HEK293 (cell line): ENCODE results near the gene NKX6-1.

Source experiments
- CTCF ChIA-PET: fragments of 350-600 bp; formaldehyde crosslinking; extraction: SDS; loops from one replicate; lab custom pipeline; 2021; ENCODE audit warnings: antibody characterized with exemption; lab: Yijun Ruan, JAX
- POLR2A ChIA-PET: fragments of 300-600 bp; formaldehyde crosslinking; extraction: SDS; loops from one replicate; lab custom pipeline; 2020; ENCODE audit warnings: antibody characterized with exemption, inconsistent platforms; lab: Yijun Ruan, JAX
- H3K27ac ChIP-seq: fragments of 200-500 bp; sonication (Bioruptor generic); 2 replicates; pipeline ENCODE4 v1.5.1; 2014; ENCODE audit warnings: low read depth, low read length, control low read depth, inconsistent platforms; ENCODE audit errors: extremely low read depth
- H3K36me3 ChIP-seq, 2 experiments: fragments of 200-500 bp in 1 of 2; sonication (Bioruptor generic) in 1 of 2; 1 replicate in 1 of 2; 2 replicates in 1 of 2; pipeline ENCODE4 v1.5.1; 2014 to 2017; ENCODE audit warnings: inconsistent platforms in 2 of 2, low read length in 2 of 2; ENCODE audit not compliant: control insufficient read depth in 2 of 2, insufficient read depth in 1 of 2
- H3K4me1 ChIP-seq: fragments of 200-500 bp; sonication (Bioruptor generic); 2 replicates; pipeline ENCODE4 v1.5.1; 2014; ENCODE audit warnings: mild to moderate bottlenecking, low read length, inconsistent platforms; ENCODE audit not compliant: control insufficient read depth, insufficient read depth
- H3K4me3 ChIP-seq: 2 replicates; pipeline ENCODE4 v1.5.1; 2011; ENCODE audit warnings: low read depth, mild to moderate bottlenecking, control low read depth, low read length, moderate library complexity
- H3K9me3 ChIP-seq: fragments of 200-500 bp; sonication (Bioruptor generic); 2 replicates; pipeline ENCODE4 v1.5.1; 2014; ENCODE audit warnings: low read depth, low read length, inconsistent platforms; ENCODE audit not compliant: control insufficient read depth, insufficient read depth
- OSR2 ChIP-seq: fragments of 450-650 bp; formaldehyde crosslinking; IDR thresholded peaks from 2 replicates; pipeline ENCODE4 v1.5.1; 2016; ENCODE audit warnings: missing biosample characterization, missing genetic modification characterization
- REPIN1 ChIP-seq: fragments of 450-650 bp; formaldehyde crosslinking; IDR thresholded peaks from 2 replicates; pipeline ENCODE4 v1.5.1; 2017; ENCODE audit warnings: missing biosample characterization, missing genetic modification characterization, low read depth
- SCRT2 ChIP-seq: fragments of 450-650 bp; formaldehyde crosslinking; IDR thresholded peaks from 2 replicates; pipeline ENCODE4 v1.5.1; 2016; ENCODE audit warnings: missing biosample characterization, missing genetic modification characterization
- ZNF146 ChIP-seq: fragments of 450-650 bp; formaldehyde crosslinking; IDR thresholded peaks from 2 replicates; pipeline ENCODE4 v1.5.1; 2016; ENCODE audit warnings: missing biosample characterization, missing genetic modification characterization
- ZNF239 ChIP-seq: fragments of 450-650 bp; formaldehyde crosslinking; IDR thresholded peaks from 2 replicates; pipeline ENCODE4 v1.5.1; 2016; ENCODE audit warnings: missing biosample characterization, missing genetic modification characterization
- ZNF248 ChIP-seq: fragments of 450-650 bp; formaldehyde crosslinking; IDR thresholded peaks from 2 replicates; pipeline ENCODE4 v1.5.1; 2017; ENCODE audit warnings: missing biosample characterization, missing genetic modification characterization
- ZNF404 ChIP-seq: fragments of 450-650 bp; formaldehyde crosslinking; IDR thresholded peaks from 2 replicates; pipeline ENCODE4 v1.5.1; 2017; ENCODE audit warnings: missing biosample characterization, missing genetic modification characterization
- ZNF514 ChIP-seq: fragments of 450-650 bp; formaldehyde crosslinking; IDR thresholded peaks from 2 replicates; pipeline ENCODE4 v1.5.1; 2016; ENCODE audit warnings: missing biosample characterization, missing genetic modification characterization
- ZNF610 ChIP-seq: fragments of 450-650 bp; formaldehyde crosslinking; IDR thresholded peaks from 2 replicates; pipeline ENCODE4 v1.5.1; 2016; ENCODE audit warnings: missing biosample characterization, missing genetic modification characterization, borderline replicate concordance
- ZNF626 ChIP-seq: fragments of 450-650 bp; sonication (Bioruptor Pico); formaldehyde crosslinking; IDR thresholded peaks from 2 replicates; pipeline ENCODE4 v1.5.1; 2018; ENCODE audit warnings: missing biosample characterization, missing genetic modification characterization, inconsistent platforms
- ZNF654 ChIP-seq: fragments of 450-650 bp; formaldehyde crosslinking; IDR thresholded peaks from 2 replicates; pipeline ENCODE4 v1.5.1; 2016; ENCODE audit warnings: low read depth, missing biosample characterization, missing genetic modification characterization
- ZNF701 ChIP-seq: fragments of 450-650 bp; formaldehyde crosslinking; IDR thresholded peaks from 2 replicates; pipeline ENCODE4 v1.5.1; 2016; ENCODE audit warnings: missing biosample characterization, missing genetic modification characterization
- ZNF76 ChIP-seq: fragments of 450-650 bp; formaldehyde crosslinking; IDR thresholded peaks from 2 replicates; pipeline ENCODE4; 2016; ENCODE audit warnings: low read depth, missing biosample characterization, missing genetic modification characterization, borderline replicate concordance
- ZNF776 ChIP-seq: fragments of 450-650 bp; formaldehyde crosslinking; IDR thresholded peaks from 2 replicates; pipeline ENCODE4 v1.5.0; 2017; ENCODE audit warnings: missing biosample characterization, missing genetic modification characterization, borderline replicate concordance
- TF ChIP-seq, protein P1 (sequence below): fragments of 450-650 bp; formaldehyde crosslinking; IDR thresholded peaks from 2 replicates; pipeline ENCODE4; 2016; ENCODE audit warnings: missing biosample characterization, missing genetic modification characterization
- TF ChIP-seq, protein P2 (sequence below): fragments of 450-650 bp; formaldehyde crosslinking; IDR thresholded peaks from 2 replicates; pipeline ENCODE4 v1.5.1; 2017; ENCODE audit warnings: missing biosample characterization, missing genetic modification characterization
- TF ChIP-seq, protein P3 (sequence below): fragments of 450-650 bp; formaldehyde crosslinking; IDR thresholded peaks from 2 replicates; pipeline ENCODE4 v1.5.1; 2016; ENCODE audit warnings: missing biosample characterization, missing genetic modification characterization

Gene NKX6-1

DNA sequence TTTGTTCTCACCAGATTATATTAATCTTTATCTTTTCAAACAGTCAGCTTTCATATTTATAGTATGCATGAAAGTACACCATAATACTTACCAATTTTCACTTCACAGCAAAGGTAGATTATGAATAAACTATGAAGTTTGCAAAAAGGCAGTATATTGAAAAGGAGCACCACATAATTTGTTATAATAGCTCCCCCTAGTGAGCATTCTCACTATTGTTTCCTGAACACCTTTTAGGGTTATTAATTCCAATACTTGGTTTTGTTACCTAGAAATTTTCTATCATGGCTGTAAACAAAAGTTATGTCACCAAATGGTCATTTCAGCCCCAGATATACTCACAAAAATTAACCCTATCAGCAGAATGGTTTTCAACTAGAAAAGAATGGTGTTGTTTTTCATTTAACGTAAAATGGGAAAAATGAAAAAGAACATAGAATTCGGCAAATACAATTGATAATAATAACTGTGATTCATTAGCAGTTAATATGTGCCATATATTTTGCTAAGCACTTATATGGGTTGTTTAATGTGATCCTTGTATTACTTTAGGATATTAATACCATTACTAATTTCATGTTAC is 30.2 kb upstream of the NKX6-1 start:
- Histone ChIP-seq H3K4me1 (peaks cover 4% of the 10 kb centered on the region; the same call in 1 of the 2 replicates), H3K27ac (no peak overlapping the region), H3K36me3 (no peaks in the 10 kb centered on the region), H3K4me3 (no peak overlapping the region), H3K9me3 (no peaks in the 10 kb centered on the region)
- ChIA-PET CTCF (interaction anchor here (0.6 to 3.2 kb wide), 12 partner anchors 12 to 987 kb away, joined by 3 to 17 read pairs (median 4); no protein-coding TSS in a partner anchor), POLR2A (no interaction called here)
- TF ChIP-seq, protein P1, sequence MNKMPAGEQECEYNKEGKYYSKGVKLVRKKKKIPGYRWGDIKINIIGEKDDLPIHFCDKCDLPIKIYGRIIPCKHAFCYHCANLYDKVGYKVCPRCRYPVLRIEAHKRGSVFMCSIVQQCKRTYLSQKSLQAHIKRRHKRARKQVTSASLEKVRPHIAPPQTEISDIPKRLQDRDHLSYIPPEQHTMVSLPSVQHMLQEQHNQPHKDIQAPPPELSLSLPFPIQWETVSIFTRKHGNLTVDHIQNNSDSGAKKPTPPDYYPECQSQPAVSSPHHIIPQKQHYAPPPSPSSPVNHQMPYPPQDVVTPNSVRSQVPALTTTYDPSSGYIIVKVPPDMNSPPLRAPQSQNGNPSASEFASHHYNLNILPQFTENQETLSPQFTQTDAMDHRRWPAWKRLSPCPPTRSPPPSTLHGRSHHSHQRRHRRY (tag by site-specific recombination): no peak
- no peak for TF ChIP-seq ZNF610 (tag by site-specific recombination)
- no peak for TF ChIP-seq SCRT2 (tag by site-specific recombination)
- peak; percentile 62 for TF ChIP-seq ZNF654 (tag by site-specific recombination)
- no peak for TF ChIP-seq ZNF626 (tag by site-specific recombination)
- no peak for TF ChIP-seq ZNF248
- TF ChIP-seq OSR2 (tag by site-specific recombination): no peak
- TF ChIP-seq, protein P2, sequence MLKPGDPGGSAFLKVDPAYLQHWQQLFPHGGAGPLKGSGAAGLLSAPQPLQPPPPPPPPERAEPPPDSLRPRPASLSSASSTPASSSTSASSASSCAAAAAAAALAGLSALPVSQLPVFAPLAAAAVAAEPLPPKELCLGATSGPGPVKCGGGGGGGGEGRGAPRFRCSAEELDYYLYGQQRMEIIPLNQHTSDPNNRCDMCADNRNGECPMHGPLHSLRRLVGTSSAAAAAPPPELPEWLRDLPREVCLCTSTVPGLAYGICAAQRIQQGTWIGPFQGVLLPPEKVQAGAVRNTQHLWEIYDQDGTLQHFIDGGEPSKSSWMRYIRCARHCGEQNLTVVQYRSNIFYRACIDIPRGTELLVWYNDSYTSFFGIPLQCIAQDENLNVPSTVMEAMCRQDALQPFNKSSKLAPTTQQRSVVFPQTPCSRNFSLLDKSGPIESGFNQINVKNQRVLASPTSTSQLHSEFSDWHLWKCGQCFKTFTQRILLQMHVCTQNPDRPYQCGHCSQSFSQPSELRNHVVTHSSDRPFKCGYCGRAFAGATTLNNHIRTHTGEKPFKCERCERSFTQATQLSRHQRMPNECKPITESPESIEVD (tag by site-specific recombination): no peak
- TF ChIP-seq ZNF701 (tag by site-specific recombination): no peak

GRCh38 chr4:84527391-84527790 is 28.3 kb upstream of the NKX6-1 start:
- TF ChIP-seq ZNF404: no peak
- no peak for TF ChIP-seq ZNF514 (tag by site-specific recombination)
- TF ChIP-seq, protein P2 (tag by site-specific recombination): no peak
- no peak for TF ChIP-seq ZNF776
- TF ChIP-seq ZNF76 (tag by site-specific recombination): no peak
- TF ChIP-seq ZNF654 (tag by site-specific recombination): no peak
- no peak for TF ChIP-seq REPIN1
- TF ChIP-seq ZNF239 (tag by site-specific recombination): no peak
- TF ChIP-seq, protein P3, sequence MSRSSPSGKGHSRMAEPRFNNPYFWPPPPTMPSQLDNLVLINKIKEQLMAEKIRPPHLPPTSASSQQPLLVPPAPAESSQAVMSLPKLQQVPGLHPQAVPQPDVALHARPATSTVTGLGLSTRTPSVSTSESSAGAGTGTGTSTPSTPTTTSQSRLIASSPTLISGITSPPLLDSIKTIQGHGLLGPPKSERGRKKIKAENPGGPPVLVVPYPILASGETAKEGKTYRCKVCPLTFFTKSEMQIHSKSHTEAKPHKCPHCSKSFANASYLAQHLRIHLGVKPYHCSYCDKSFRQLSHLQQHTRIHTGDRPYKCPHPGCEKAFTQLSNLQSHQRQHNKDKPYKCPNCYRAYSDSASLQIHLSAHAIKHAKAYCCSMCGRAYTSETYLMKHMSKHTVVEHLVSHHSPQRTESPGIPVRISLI: no peak
- no peak for TF ChIP-seq ZNF146 (tag by site-specific recombination)
- TF ChIP-seq, all 188 proteins: peak for 0
- CTCF ChIA-PET: interaction anchor here (0.7 to 3.2 kb wide), 5 partner anchors 10 to 882 kb away, joined by 3 to 17 read pairs (median 3); no protein-coding TSS in a partner anchor
- Histone ChIP-seq H3K27ac (no peak overlapping the region), H3K4me1 (peaks cover 4% of the 10 kb centered on the region; the same call in 1 of the 2 replicates), H3K4me3 (no peak overlapping the region), H3K36me3 (no peaks in the 10 kb centered on the region), H3K9me3 (no peaks in the 10 kb centered on the region)
- POLR2A ChIA-PET: no interaction called here
